Mammary microvascular endothelial cell (primary cell): Measurements from ENCODE around the gene MSH5. TPM values are rescaled to one million over a fixed set of nuclear protein-coding genes. Genes with fewer than 3 reads are reported as not detected.

Experiments
- total RNA-seq: library from RNA; depleted of rRNA; stranded (reverse); fragments of >200 nt; gene quantifications from 2 replicates; pipeline ENCODE4 v1.2.3, GENCODE V29; 2015

Gene MSH5
- total RNA-seq, 1 donor from 2014 or later, result 8.3 TPM

Other genes with a start within 250 kb of the MSH5 start
- gene MICB, start 241.9 kb upstream of the MSH5 start, total RNA-seq, result 19.6 and 21.7 TPM in 2 replicates
- not detected in 2 replicates for gene MCCD1, start 211.0 kb upstream of the MSH5 start, total RNA-seq
- 338 and 363 TPM in 2 replicates for gene DDX39B, start 198.0 kb upstream of the MSH5 start, total RNA-seq
- 0.07 and 0.39 TPM in 2 replicates for gene ATP6V1G2, start 193.4 kb upstream of the MSH5 start, total RNA-seq
- 12.9 and 16.2 TPM in 2 replicates for gene NFKBIL1, start 192.4 kb upstream of the MSH5 start, total RNA-seq
- 0.13 TPM in 1 of 2 replicates, not detected in the other for gene LTA, start 167.7 kb upstream of the MSH5 start, total RNA-seq
- 0.20 TPM in 1 of 2 replicates, not detected in the other for gene TNF, start 164.4 kb upstream of the MSH5 start, total RNA-seq
- 2.2 and 7.0 TPM in 2 replicates for gene LTB, start 157.6 kb upstream of the MSH5 start, total RNA-seq
- 0.20 and 0.98 TPM in 2 replicates for gene LST1, start 153.7 kb upstream of the MSH5 start, total RNA-seq
- gene NCR3, start 147.0 kb upstream of the MSH5 start, total RNA-seq, result not detected in 2 replicates
- not detected in 2 replicates for gene AIF1, start 124.8 kb upstream of the MSH5 start, total RNA-seq
- 90.2 and 95.7 TPM in 2 replicates for gene PRRC2A, start 119.3 kb upstream of the MSH5 start, total RNA-seq
- 273 and 296 TPM in 2 replicates for gene BAG6, start 87.3 kb upstream of the MSH5 start, total RNA-seq
- gene APOM, start 84.1 kb upstream of the MSH5 start, total RNA-seq, result 1.2 and 1.4 TPM in 2 replicates
- 14.2 and 15.2 TPM in 2 replicates for gene C6orf47, start 79.2 kb upstream of the MSH5 start, total RNA-seq
- gene GPANK1, start 75.0 kb upstream of the MSH5 start, total RNA-seq, result 11.7 and 17.9 TPM in 2 replicates
- 279 and 308 TPM in 2 replicates for gene CSNK2B, start 73.9 kb upstream of the MSH5 start, total RNA-seq
- gene LY6G5B, start 70.0 kb upstream of the MSH5 start, total RNA-seq, result 0.93 and 3.1 TPM in 2 replicates
- gene LY6G5C, start 58.9 kb upstream of the MSH5 start, total RNA-seq, result 2.5 and 3.3 TPM in 2 replicates
- 36.2 and 38.2 TPM in 2 replicates for gene ABHD16A, start 36.7 kb upstream of the MSH5 start, total RNA-seq
- gene LY6G6F, start 33.1 kb upstream of the MSH5 start, total RNA-seq, result not detected in 2 replicates
- not detected in 2 replicates for gene LY6G6D, start 24.7 kb upstream of the MSH5 start, total RNA-seq
- not detected in 2 replicates for gene LY6G6C, start 18.3 kb upstream of the MSH5 start, total RNA-seq
- gene MPIG6B, start 16.6 kb upstream of the MSH5 start, total RNA-seq, result not detected in 2 replicates
- 90.3 and 106 TPM in 2 replicates for gene DDAH2, start 10.7 kb upstream of the MSH5 start, total RNA-seq
- gene CLIC1, start 3.5 kb upstream of the MSH5 start, total RNA-seq, result 1,055 and 1,092 TPM in 2 replicates
- gene SAPCD1, start 22.7 kb downstream of the MSH5 start, total RNA-seq, result 0.67 and 1.7 TPM in 2 replicates
- gene VWA7, start 37.3 kb downstream of the MSH5 start, total RNA-seq, result 0.49 and 1.6 TPM in 2 replicates
- 102 and 107 TPM in 2 replicates for gene VARS1, start 55.7 kb downstream of the MSH5 start, total RNA-seq
- gene LSM2, start 67.0 kb downstream of the MSH5 start, total RNA-seq, result 117 and 140 TPM in 2 replicates
- gene HSPA1L, start 75.3 kb downstream of the MSH5 start, total RNA-seq, result 0.33 and 0.39 TPM in 2 replicates
- 158 and 167 TPM in 2 replicates for gene HSPA1A, start 75.5 kb downstream of the MSH5 start, total RNA-seq
- gene HSPA1B, start 87.7 kb downstream of the MSH5 start, total RNA-seq, result 110 and 126 TPM in 2 replicates
- 96.4 and 102 TPM in 2 replicates for gene NEU1, start 122.8 kb downstream of the MSH5 start, total RNA-seq
- gene SLC44A4, start 139.0 kb downstream of the MSH5 start, total RNA-seq, result 0.30 and 0.33 TPM in 2 replicates
- gene EHMT2, start 157.7 kb downstream of the MSH5 start, total RNA-seq, result 35.4 and 39.2 TPM in 2 replicates
- 0.53 and 0.54 TPM in 2 replicates for gene ZBTB12, start 162.1 kb downstream of the MSH5 start, total RNA-seq
- not detected in 2 replicates for gene C2, start 187.7 kb downstream of the MSH5 start, total RNA-seq
- 3.9 and 7.0 TPM in 2 replicates for gene CFB, start 206.1 kb downstream of the MSH5 start, total RNA-seq
- gene NELFE, start 219.0 kb downstream of the MSH5 start, total RNA-seq, result 99.5 and 101 TPM in 2 replicates
- 38.9 and 44.7 TPM in 2 replicates for gene SKIC2, start 219.2 kb downstream of the MSH5 start, total RNA-seq
- 18.7 and 22.7 TPM in 2 replicates for gene DXO, start 232.1 kb downstream of the MSH5 start, total RNA-seq
- 0.53 and 1.3 TPM in 2 replicates for gene C4A, start 242.1 kb downstream of the MSH5 start, total RNA-seq